Endodermal cell (in vitro differentiated cells): ENCODE results near the gene DOCK2. TPM values are rescaled to one million over a fixed set of nuclear protein-coding genes. Genes with fewer than 3 reads are reported as not detected.
A peak's percentile ranks its signal among the peaks of the same experiment; 100 is the strongest.

Experiments
- DNase-seq: peaks from one replicate; pipeline ENCODE4 v3.0.0-alpha.2; 2017
- H3K27ac ChIP-seq: 2 replicates; pipeline ENCODE4 v1.5.1; 2013; ENCODE audit warnings: mild to moderate bottlenecking, low read depth, low read length, moderate library complexity
- H3K27me3 ChIP-seq: 2 replicates; pipeline ENCODE4 v1.6.1; 2013; ENCODE audit warnings: mild to moderate bottlenecking, low read length, moderate library complexity; ENCODE audit not compliant: insufficient read depth, control insufficient read depth, poor library complexity, severe bottlenecking
- H3K36me3 ChIP-seq: 2 replicates; pipeline ENCODE4 v1.7.0; 2013; ENCODE audit warnings: mild to moderate bottlenecking, low read length, moderate library complexity; ENCODE audit not compliant: control insufficient read depth, insufficient read depth
- H3K4me1 ChIP-seq: one replicate; pipeline ENCODE4 v1.7.0; 2013; ENCODE audit warnings: low read length; ENCODE audit not compliant: control insufficient read depth, insufficient read depth
- H3K4me3 ChIP-seq: 2 replicates; pipeline ENCODE4 v1.5.1; 2013; ENCODE audit warnings: mild to moderate bottlenecking, low read length, moderate library complexity
- H3K9ac ChIP-seq: 2 replicates; pipeline ENCODE4 v1.6.1; 2013; ENCODE audit warnings: mild to moderate bottlenecking, low read length, moderate library complexity; ENCODE audit not compliant: poor library complexity, severe bottlenecking; ENCODE audit errors: extremely low read depth
- H3K9me3 ChIP-seq: 2 replicates; pipeline ENCODE4 v1.6.1; 2013; ENCODE audit warnings: mild to moderate bottlenecking, low read length, moderate library complexity; ENCODE audit not compliant: control insufficient read depth
- H3K27ac Mint-ChIP-seq: 2 replicates; pipeline ENCODE4 v1.8.0; 2020; ENCODE audit warnings: mixed read lengths
- H3K27me3 Mint-ChIP-seq: 2 replicates; pipeline ENCODE4 v1.8.0; 2021; ENCODE audit warnings: mild to moderate bottlenecking, mixed read lengths; ENCODE audit not compliant: insufficient read depth
- H3K36me3 Mint-ChIP-seq: 2 replicates; pipeline ENCODE4 v1.8.0; 2020; ENCODE audit warnings: low read depth, mixed read lengths
- H3K4me1 Mint-ChIP-seq: 2 replicates; pipeline ENCODE4 v1.8.0; 2020; ENCODE audit warnings: mixed read lengths
- H3K4me3 Mint-ChIP-seq: 2 replicates; pipeline ENCODE4 v1.8.0; 2020; ENCODE audit warnings: mild to moderate bottlenecking, moderate library complexity, mixed read lengths
- H3K9me3 Mint-ChIP-seq: 2 replicates; pipeline ENCODE4 v1.8.0; 2020; ENCODE audit warnings: mild to moderate bottlenecking, mixed read lengths
- CTCF ChIP-seq: fragments of 200-600 bp; sonication (generic); conservative IDR thresholded peaks from 2 replicates; pipeline ENCODE4 v1.5.0; 2021; ENCODE audit warnings: antibody characterized with exemption, mild to moderate bottlenecking
- WGBS, 2 experiments: methylation state at CpG; one replicate each; pipeline versions ENCODE4 v1.1.5 to v1.1.7; 2013; ENCODE audit warnings: missing lambda C conversion rate in 2 of 2, mixed read lengths in 1 of 2; ENCODE audit not compliant: insufficient coverage in 1 of 2, insufficient read length in 1 of 2; 5-methylcytosine and 5-hydroxymethylcytosine counted together
- total RNA-seq, 2 donors: library from RNA; stranded (reverse); fragmentation: NEBNext Ultra II Directional in 1 of 2; extraction: Animal tissue kit (Norgen Biotek cat#: 25700) in 1 of 2; gene quantifications; 2 replicates in 1 of 2; 3 replicates in 1 of 2; pipeline ENCODE4 v1.2.1, GENCODE V29; 2021

DOCK2 gene
- total RNA-seq, 2 donors from 2014 or later = 2.6 to 3.9 TPM

- H3K36me3 Mint-ChIP-seq = no peaks in the 10 kb centered on the region
- H3K4me3 ChIP-seq = no peak overlapping the region
- no peak overlapping the region for H3K9ac ChIP-seq
- H3K36me3 ChIP-seq = no peaks in the 10 kb centered on the region
- no peak overlapping the region for H3K4me3 Mint-ChIP-seq
- no peaks in the 10 kb centered on the region for H3K9me3 ChIP-seq
- H3K27ac ChIP-seq = no peak overlapping the region
- no peak for DNase-seq
- no peak for TF ChIP-seq CTCF
- no peaks in the 10 kb centered on the region for H3K27me3 ChIP-seq
- H3K27ac Mint-ChIP-seq = no peak overlapping the region
- no peaks in the 10 kb centered on the region for H3K4me1 ChIP-seq
- H3K27me3 Mint-ChIP-seq = no peaks in the 10 kb centered on the region
- H3K9me3 Mint-ChIP-seq = peaks cover 15% of the 10 kb centered on the region
- H3K4me1 Mint-ChIP-seq = no peaks in the 10 kb centered on the region
- WGBS, 2 experiments = 90 to 93% methylated on average over 3 of the region's 3 CpGs
These were observed 190.7 kb downstream of the DOCK2 start for GRCh38 chr5:169827769-169828168.

- no peak for TF ChIP-seq CTCF
- Mint-ChIP-seq H3K4me1 (no peaks in the 10 kb centered on the region), H3K27ac (no peak overlapping the region), H3K27me3 (no peaks in the 10 kb centered on the region), H3K36me3 (no peaks in the 10 kb centered on the region), H3K9me3 (peaks cover 15% of the 10 kb centered on the region), H3K4me3 (no peak overlapping the region)
- Histone ChIP-seq H3K27me3 (no peaks in the 10 kb centered on the region), H3K9me3 (no peaks in the 10 kb centered on the region), H3K36me3 (no peaks in the 10 kb centered on the region), H3K27ac (no peak overlapping the region), H3K4me1 (no peaks in the 10 kb centered on the region), H3K4me3 (no peak overlapping the region), H3K9ac (no peak overlapping the region)
- DNase-seq = no peak
- 95 to 97% methylated on average over 3 to 4 of the region's 4 CpGs for WGBS, 2 experiments
These were observed 191.3 kb downstream of the DOCK2 start for GRCh38 chr5:169828385-169828784.

GRCh38 chr5:169831331-169831730 is 194.3 kb downstream of the DOCK2 start:
- H3K4me1 Mint-ChIP-seq = peaks cover 4% of the 10 kb centered on the region
- H3K27me3 ChIP-seq = no peaks in the 10 kb centered on the region
- peak; percentile 8 for DNase-seq
- WGBS, 2 experiments = 86 to 100% methylated on average over 1 of the region's 1 CpG
- no peaks in the 10 kb centered on the region for H3K4me1 ChIP-seq
- TF ChIP-seq CTCF = no peak
- H3K9me3 ChIP-seq = no peaks in the 10 kb centered on the region
- H3K36me3 Mint-ChIP-seq = no peaks in the 10 kb centered on the region
- no peak overlapping the region for H3K27ac ChIP-seq
- H3K4me3 Mint-ChIP-seq = no peak overlapping the region
- no peaks in the 10 kb centered on the region for H3K36me3 ChIP-seq
- H3K27ac Mint-ChIP-seq = no peak overlapping the region
- H3K9me3 Mint-ChIP-seq = peaks cover under 1% of the 10 kb centered on the region
- H3K27me3 Mint-ChIP-seq = no peaks in the 10 kb centered on the region
- no peak overlapping the region for H3K9ac ChIP-seq
- H3K4me3 ChIP-seq = no peak overlapping the region
